Glomerular endothelial cell (primary cell): ENCODE data around the gene LRRC41. TPM values are rescaled to one million over a fixed set of nuclear protein-coding genes. Genes with fewer than 3 reads are reported as not detected.

Experiments
- DNase-seq: peaks from one replicate; pipeline ENCODE4 v3.0.0-alpha.2; 2011; ENCODE audit warnings: low read depth, low spot score; ENCODE audit errors: extremely low read depth
- total RNA-seq: library from RNA; depleted of rRNA; stranded (reverse); fragments of >200 nt; gene quantifications from 2 replicates; pipeline ENCODE4 v1.2.3, GENCODE V29; 2015

LRRC41 gene
- total RNA-seq, 1 donor from 2014 or later = 94.9 TPM

GRCh38 chr1:46288485-46289133 lies 14.8 kb downstream of the LRRC41 start:
- no peak for DNase-seq

- no peak for DNase-seq
These were observed 17.5 kb downstream of the LRRC41 start for GRCh38 chr1:46285730-46286477.

- no peak for DNase-seq
These were observed 18.5 kb downstream of the LRRC41 start for GRCh38 chr1:46284597-46285564.

GRCh38 chr1:46284058-46284457 lies 19.4 kb downstream of the LRRC41 start:
- no peak for DNase-seq

GRCh38 chr1:46281021-46281420 lies 22.4 kb downstream of the LRRC41 start:
- DNase-seq = no peak

- no peak for DNase-seq
These were observed 23.3 kb downstream of the LRRC41 start for GRCh38 chr1:46280092-46280491.

- no peak for DNase-seq
These were observed 24.6 kb downstream of the LRRC41 start for GRCh38 chr1:46278807-46279206.

- no peak for DNase-seq
These were observed 25.6 kb downstream of the LRRC41 start for GRCh38 chr1:46277658-46278373.

GRCh38 chr1:46275030-46275337 lies 28.4 kb downstream of the LRRC41 start:
- DNase-seq = no peak

- no peak for DNase-seq
These were observed 29.0 kb downstream of the LRRC41 start for GRCh38 chr1:46274225-46275029.

- DNase-seq = no peak
These were observed 34.8 kb downstream of the LRRC41 start for GRCh38 chr1:46268578-46268977.

- no peak for DNase-seq
These were observed 40.3 kb downstream of the LRRC41 start for GRCh38 chr1:46263146-46263545.

GRCh38 chr1:46262508-46262907 lies 40.9 kb downstream of the LRRC41 start:
- no peak for DNase-seq

GRCh38 chr1:46256523-46256922 lies 46.9 kb downstream of the LRRC41 start:
- no peak for DNase-seq

GRCh38 chr1:46254668-46255067 lies 48.7 kb downstream of the LRRC41 start:
- DNase-seq = no peak

GRCh38 chr1:46248122-46248920 lies 55.1 kb downstream of the LRRC41 start:
- no peak for DNase-seq

- peak; percentile 88 for DNase-seq
These were observed 55.8 kb downstream of the LRRC41 start, which contains the start of gene RAD54L for GRCh38 chr1:46247436-46248121. RAD54L (plus strand) TSS chr1:46247763; CDS start chr1:46248406, 643 bp downstream.
